ENCODE results near the gene LARGE1.

Gene LARGE1

GRCh38 chr22:33393432-33393831 lies 526.8 kb downstream of the LARGE1 start:
- no peak overlapping the region for H3K18ac ChIP-seq (ENCODE audit: low read length)
- no peaks in the 10 kb centered on the region for H3K4me1 ChIP-seq (ENCODE audit: control insufficient read depth, low read depth, low read length)
- H2BK120ac ChIP-seq (ENCODE audit: low read depth, low read length) = no peak overlapping the region
- no peaks in the 10 kb centered on the region for H3K79me1 ChIP-seq (ENCODE audit: low read length)
- no peak overlapping the region for H3K9ac ChIP-seq (ENCODE audit: low read length)
- no peak overlapping the region for H3K4ac ChIP-seq (ENCODE audit: low read depth, low read length)
- no peak overlapping the region for H3K4me3 ChIP-seq (ENCODE audit: low read length)
- no peaks in the 10 kb centered on the region for H3K79me2 ChIP-seq (ENCODE audit: control insufficient read depth, insufficient read depth, low read length)
- WGBS (ENCODE audit: extremely low coverage, insufficient coverage, low lambda C conversion rate) = no CpG with 5 or more reads among the region's 6 CpGs
- no peak overlapping the region for H3K23ac ChIP-seq (ENCODE audit: low read length)
- no peak overlapping the region for H3K4me2 ChIP-seq (ENCODE audit: low read length)
- no peak overlapping the region for H3K56ac ChIP-seq (ENCODE audit: low read length)
- no peak overlapping the region for H4K5ac ChIP-seq (ENCODE audit: low read length)
- no peak overlapping the region for H3K27ac ChIP-seq (ENCODE audit: low read depth, low read length)
- H3K36me3 ChIP-seq (ENCODE audit: control insufficient read depth, insufficient read depth, low read length) = no peaks in the 10 kb centered on the region
- H2BK15ac ChIP-seq (replicated peaks; ENCODE audit: low read depth) = no peak overlapping the region
- H2BK5ac ChIP-seq (ENCODE audit: low read length) = no peak overlapping the region
- DNase-seq = no peak
- H3K27me3 ChIP-seq (ENCODE audit: insufficient read depth, low read length, poor library complexity) = no peaks in the 10 kb centered on the region
- no peak overlapping the region for H4K8ac ChIP-seq (ENCODE audit: low read depth, low read length)
- no peak overlapping the region for H2AK5ac ChIP-seq (ENCODE audit: low read length)

- Histone ChIP-seq H3K4me2 (ENCODE audit: low read length) (no peak overlapping the region), H4K8ac (ENCODE audit: low read depth, low read length) (no peak overlapping the region), H3K4me3 (ENCODE audit: low read length) (no peak overlapping the region), H2AK5ac (ENCODE audit: low read length) (no peak overlapping the region), H3K79me2 (ENCODE audit: control insufficient read depth, insufficient read depth, low read length) (no peaks in the 10 kb centered on the region), H3K4ac (ENCODE audit: low read depth, low read length) (no peak overlapping the region), H3K79me1 (ENCODE audit: low read length) (no peaks in the 10 kb centered on the region), H3K23ac (ENCODE audit: low read length) (no peak overlapping the region), H3K56ac (ENCODE audit: low read length) (no peak overlapping the region), H3K36me3 (ENCODE audit: control insufficient read depth, insufficient read depth, low read length) (no peaks in the 10 kb centered on the region), H3K9ac (ENCODE audit: low read length) (no peak overlapping the region), H2BK15ac (replicated peaks; ENCODE audit: low read depth) (no peak overlapping the region), H3K27ac (ENCODE audit: low read depth, low read length) (no peak overlapping the region), H3K4me1 (ENCODE audit: control insufficient read depth, low read depth, low read length) (no peaks in the 10 kb centered on the region), H2BK120ac (ENCODE audit: low read depth, low read length) (no peak overlapping the region), H3K27me3 (ENCODE audit: insufficient read depth, low read length, poor library complexity) (no peaks in the 10 kb centered on the region), H2BK5ac (ENCODE audit: low read length) (no peak overlapping the region), H4K5ac (ENCODE audit: low read length) (no peak overlapping the region), H3K18ac (ENCODE audit: low read length) (no peak overlapping the region)
- DNase-seq = no peak
Observed at GRCh38 chr22:33391298-33391697, 529.0 kb downstream of the LARGE1 start.

GRCh38 chr22:33389936-33390335 lies 530.3 kb downstream of the LARGE1 start:
- Histone ChIP-seq H2BK5ac (ENCODE audit: low read length) (no peak overlapping the region), H3K27ac (ENCODE audit: low read depth, low read length) (no peak overlapping the region), H3K18ac (ENCODE audit: low read length) (no peak overlapping the region), H3K36me3 (ENCODE audit: control insufficient read depth, insufficient read depth, low read length) (no peaks in the 10 kb centered on the region), H3K4me1 (ENCODE audit: control insufficient read depth, low read depth, low read length) (no peaks in the 10 kb centered on the region), H3K27me3 (ENCODE audit: insufficient read depth, low read length, poor library complexity) (no peaks in the 10 kb centered on the region), H3K4me3 (ENCODE audit: low read length) (no peak overlapping the region), H2BK15ac (replicated peaks; ENCODE audit: low read depth) (no peak overlapping the region), H4K5ac (ENCODE audit: low read length) (no peak overlapping the region), H3K56ac (ENCODE audit: low read length) (no peak overlapping the region), H3K79me2 (ENCODE audit: control insufficient read depth, insufficient read depth, low read length) (no peaks in the 10 kb centered on the region), H4K8ac (ENCODE audit: low read depth, low read length) (no peak overlapping the region), H3K4ac (ENCODE audit: low read depth, low read length) (no peak overlapping the region), H2AK5ac (ENCODE audit: low read length) (no peak overlapping the region), H2BK120ac (ENCODE audit: low read depth, low read length) (no peak overlapping the region), H3K79me1 (ENCODE audit: low read length) (no peaks in the 10 kb centered on the region), H3K23ac (ENCODE audit: low read length) (no peak overlapping the region), H3K9ac (ENCODE audit: low read length) (no peak overlapping the region), H3K4me2 (ENCODE audit: low read length) (no peak overlapping the region)
- no CpG with 5 or more reads among the region's 4 CpGs for WGBS (ENCODE audit: extremely low coverage, insufficient coverage, low lambda C conversion rate)
- no peak for DNase-seq

- Histone ChIP-seq H3K18ac (ENCODE audit: low read length) (no peak overlapping the region), H3K4ac (ENCODE audit: low read depth, low read length) (no peak overlapping the region), H3K56ac (ENCODE audit: low read length) (no peak overlapping the region), H3K79me1 (ENCODE audit: low read length) (no peaks in the 10 kb centered on the region), H2BK5ac (ENCODE audit: low read length) (no peak overlapping the region), H3K4me1 (ENCODE audit: control insufficient read depth, low read depth, low read length) (no peaks in the 10 kb centered on the region), H3K27me3 (ENCODE audit: insufficient read depth, low read length, poor library complexity) (no peaks in the 10 kb centered on the region), H2BK120ac (ENCODE audit: low read depth, low read length) (no peak overlapping the region), H3K9ac (ENCODE audit: low read length) (no peak overlapping the region), H3K4me2 (ENCODE audit: low read length) (no peak overlapping the region), H4K8ac (ENCODE audit: low read depth, low read length) (no peak overlapping the region), H3K23ac (ENCODE audit: low read length) (no peak overlapping the region), H2BK15ac (replicated peaks; ENCODE audit: low read depth) (no peak overlapping the region), H3K36me3 (ENCODE audit: control insufficient read depth, insufficient read depth, low read length) (no peaks in the 10 kb centered on the region), H2AK5ac (ENCODE audit: low read length) (no peak overlapping the region), H3K4me3 (ENCODE audit: low read length) (no peak overlapping the region), H3K79me2 (ENCODE audit: control insufficient read depth, insufficient read depth, low read length) (no peaks in the 10 kb centered on the region), H4K5ac (ENCODE audit: low read length) (no peak overlapping the region), H3K27ac (ENCODE audit: low read depth, low read length) (no peak overlapping the region)
- no peak for DNase-seq
- WGBS (ENCODE audit: extremely low coverage, insufficient coverage, low lambda C conversion rate) = no CpG with 5 or more reads among the region's 5 CpGs
Observed at GRCh38 chr22:33386270-33386669, 534.0 kb downstream of the LARGE1 start.

- H3K18ac ChIP-seq (ENCODE audit: low read length) = no peak overlapping the region
- no peak overlapping the region for H4K5ac ChIP-seq (ENCODE audit: low read length)
- no peak overlapping the region for H2AK5ac ChIP-seq (ENCODE audit: low read length)
- H3K4ac ChIP-seq (ENCODE audit: low read depth, low read length) = no peak overlapping the region
- H3K23ac ChIP-seq (ENCODE audit: low read length) = no peak overlapping the region
- H4K8ac ChIP-seq (ENCODE audit: low read depth, low read length) = no peak overlapping the region
- H3K27ac ChIP-seq (ENCODE audit: low read depth, low read length) = no peak overlapping the region
- H3K4me3 ChIP-seq (ENCODE audit: low read length) = no peak overlapping the region
- WGBS (ENCODE audit: extremely low coverage, insufficient coverage, low lambda C conversion rate) = no CpG with 5 or more reads among the region's 2 CpGs
- no peak overlapping the region for H2BK15ac ChIP-seq (replicated peaks; ENCODE audit: low read depth)
- no peak for DNase-seq
- H3K4me2 ChIP-seq (ENCODE audit: low read length) = no peak overlapping the region
- H3K4me1 ChIP-seq (ENCODE audit: control insufficient read depth, low read depth, low read length) = no peaks in the 10 kb centered on the region
- no peak overlapping the region for H2BK120ac ChIP-seq (ENCODE audit: low read depth, low read length)
- no peak overlapping the region for H3K9ac ChIP-seq (ENCODE audit: low read length)
- no peaks in the 10 kb centered on the region for H3K36me3 ChIP-seq (ENCODE audit: control insufficient read depth, insufficient read depth, low read length)
- H3K79me1 ChIP-seq (ENCODE audit: low read length) = no peaks in the 10 kb centered on the region
- no peaks in the 10 kb centered on the region for H3K79me2 ChIP-seq (ENCODE audit: control insufficient read depth, insufficient read depth, low read length)
- H2BK5ac ChIP-seq (ENCODE audit: low read length) = no peak overlapping the region
- no peaks in the 10 kb centered on the region for H3K27me3 ChIP-seq (ENCODE audit: insufficient read depth, low read length, poor library complexity)
- H3K56ac ChIP-seq (ENCODE audit: low read length) = no peak overlapping the region
Observed at GRCh38 chr22:33385611-33386010, 534.7 kb downstream of the LARGE1 start.

- no peak overlapping the region for H2AK5ac ChIP-seq (ENCODE audit: low read length)
- no peaks in the 10 kb centered on the region for H3K79me1 ChIP-seq (ENCODE audit: low read length)
- H2BK5ac ChIP-seq (ENCODE audit: low read length) = no peak overlapping the region
- no peak overlapping the region for H3K4ac ChIP-seq (ENCODE audit: low read depth, low read length)
- no peak overlapping the region for H2BK15ac ChIP-seq (replicated peaks; ENCODE audit: low read depth)
- no peak overlapping the region for H3K4me2 ChIP-seq (ENCODE audit: low read length)
- no peak overlapping the region for H3K27ac ChIP-seq (ENCODE audit: low read depth, low read length)
- H4K8ac ChIP-seq (ENCODE audit: low read depth, low read length) = no peak overlapping the region
- H3K18ac ChIP-seq (ENCODE audit: low read length) = no peak overlapping the region
- H3K4me3 ChIP-seq (ENCODE audit: low read length) = no peak overlapping the region
- WGBS (ENCODE audit: extremely low coverage, insufficient coverage, low lambda C conversion rate) = no CpG with 5 or more reads among the region's 8 CpGs
- no peaks in the 10 kb centered on the region for H3K27me3 ChIP-seq (ENCODE audit: insufficient read depth, low read length, poor library complexity)
- no peak overlapping the region for H3K56ac ChIP-seq (ENCODE audit: low read length)
- no peak overlapping the region for H2BK120ac ChIP-seq (ENCODE audit: low read depth, low read length)
- no peak for DNase-seq
- H3K23ac ChIP-seq (ENCODE audit: low read length) = no peak overlapping the region
- no peak overlapping the region for H4K5ac ChIP-seq (ENCODE audit: low read length)
- no peaks in the 10 kb centered on the region for H3K4me1 ChIP-seq (ENCODE audit: control insufficient read depth, low read depth, low read length)
- no peaks in the 10 kb centered on the region for H3K36me3 ChIP-seq (ENCODE audit: control insufficient read depth, insufficient read depth, low read length)
- H3K79me2 ChIP-seq (ENCODE audit: control insufficient read depth, insufficient read depth, low read length) = no peaks in the 10 kb centered on the region
- no peak overlapping the region for H3K9ac ChIP-seq (ENCODE audit: low read length)
Observed at GRCh38 chr22:33382436-33382835, 537.8 kb downstream of the LARGE1 start.
